Stimulated activated CD4-positive, alpha-beta T cell treated with anti-CD3 and anti-CD28 coated beads, Interleukin-12 subunit alpha, Interleukin-12 subunit beta, amount 100 ng/mL, for 24 hours (primary cell): ENCODE results near the gene ADGRF1.
"Not testable (repeated sequence)": the region's sequence is repeated elsewhere in the genome, so short reads cannot be mapped to it uniquely, and the experiment has no call there.

Experiments used
- DNase-seq, 2 experiments: peaks; one replicate each; pipeline ENCODE4 v3.0.0-alpha.2; 2020; ENCODE audit warnings: low read depth in 2 of 2

Gene ADGRF1

DNA sequence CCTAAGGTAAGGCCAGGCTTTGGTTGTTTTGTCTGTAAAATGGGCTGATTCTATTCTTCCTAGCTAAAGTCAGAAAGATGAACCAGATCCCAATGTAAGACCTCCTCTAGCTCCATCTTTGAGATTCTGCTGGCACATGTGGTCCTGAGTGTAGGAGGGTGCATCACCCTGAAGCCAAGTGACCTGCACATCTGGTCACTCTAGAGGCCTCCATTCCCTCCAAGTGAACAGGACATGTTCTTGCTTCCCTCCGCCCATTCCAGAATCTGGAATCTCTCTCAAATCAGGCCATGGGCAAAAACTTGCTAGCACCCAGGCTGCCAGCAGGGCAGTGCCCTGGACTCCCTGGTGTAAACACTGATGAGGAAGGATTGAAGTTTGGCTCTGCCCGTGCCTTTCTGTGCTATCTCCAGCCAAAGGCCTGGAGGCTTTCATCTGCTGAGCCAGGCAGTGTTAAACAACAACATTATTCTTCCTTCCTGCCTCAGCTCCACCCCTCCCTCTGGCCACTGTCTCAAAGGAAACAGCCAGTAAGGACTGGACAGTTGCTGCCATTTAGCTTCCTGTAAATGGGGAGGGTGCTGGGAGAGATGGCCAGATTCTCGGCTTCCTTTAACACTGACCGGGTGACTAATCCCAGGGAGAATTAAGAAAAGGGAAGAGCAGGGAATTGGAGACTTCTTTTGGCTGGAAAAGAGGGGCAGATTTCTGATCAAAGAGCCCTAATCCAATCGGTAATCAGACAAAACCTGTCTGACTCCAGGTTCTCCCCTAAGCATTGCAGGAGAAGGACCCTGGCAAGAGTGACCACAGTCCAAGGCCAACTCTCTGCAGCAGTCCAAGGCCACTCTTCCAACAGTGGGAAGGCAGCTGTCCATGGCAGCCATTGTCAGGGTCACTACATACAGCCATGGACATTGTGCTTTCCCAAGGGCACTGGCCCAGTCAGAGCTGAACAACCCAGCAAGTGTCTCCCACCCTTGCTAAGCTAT is 19.5 kb upstream of the ADGRF1 start:
- no peak for DNase-seq

DNA sequence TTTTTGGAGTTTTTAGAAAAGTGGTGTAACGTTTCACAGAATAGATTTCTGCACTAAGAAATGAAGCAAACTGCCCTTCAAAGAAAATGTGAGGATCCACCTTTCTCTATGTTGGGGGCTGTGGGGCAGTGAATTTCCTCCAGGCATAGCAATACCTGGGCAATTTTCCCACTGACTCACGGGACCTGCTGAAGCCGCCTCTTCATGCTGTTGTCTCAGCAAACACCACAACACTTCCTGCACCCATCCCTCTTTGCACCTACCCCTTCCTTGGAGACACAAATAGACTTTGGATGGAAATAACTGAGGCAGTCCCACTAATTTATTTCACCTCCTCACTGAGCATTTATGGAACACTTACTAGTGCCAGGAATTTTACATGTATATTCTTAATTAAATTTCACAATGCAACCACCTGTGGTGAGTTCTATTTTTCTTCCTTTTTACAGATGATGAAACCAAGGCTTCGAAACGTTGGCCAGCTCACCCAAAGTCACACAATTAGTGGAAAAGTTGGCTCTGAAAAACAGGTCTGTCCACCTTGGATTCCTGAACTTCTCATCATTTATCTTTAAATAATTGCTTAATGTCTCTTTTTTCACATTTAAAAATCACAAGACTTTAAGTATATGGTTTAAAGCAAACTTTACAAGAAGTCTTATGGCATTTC is 17.2 kb upstream of the ADGRF1 start:
- no peak for DNase-seq

DNA sequence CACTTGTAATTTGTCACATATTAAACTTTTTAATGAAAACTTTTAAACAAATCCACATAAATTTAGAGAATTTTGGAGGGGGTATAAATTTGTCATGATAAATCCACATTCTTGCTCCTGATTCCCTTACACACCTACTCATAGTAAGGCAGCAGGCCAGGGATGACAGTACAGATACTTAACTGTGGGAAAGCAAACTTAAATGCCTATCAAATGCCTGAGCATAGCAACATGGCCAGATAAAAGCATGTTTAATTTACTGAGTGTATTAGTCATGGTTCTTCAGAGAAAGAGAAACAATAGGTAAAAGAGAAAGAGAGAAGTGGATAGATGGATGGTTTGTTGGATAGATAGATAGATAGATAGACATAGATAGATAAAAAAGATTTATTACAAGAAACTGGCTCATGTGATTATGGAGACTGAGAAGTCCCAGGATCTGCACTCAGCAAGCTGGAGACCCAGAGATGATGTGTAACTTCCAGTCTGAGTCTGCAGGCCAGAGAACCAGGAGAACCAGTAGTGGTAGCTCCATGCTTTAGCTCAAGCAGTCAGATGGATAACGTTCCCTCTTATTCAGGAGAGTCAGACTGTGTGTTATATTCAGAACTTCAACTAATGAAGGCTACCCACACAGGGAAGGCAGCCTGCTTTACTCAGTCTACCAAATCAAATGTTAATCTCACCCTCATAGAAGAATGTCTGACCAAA is 15.9 kb upstream of the ADGRF1 start:
- no peak for DNase-seq

DNA sequence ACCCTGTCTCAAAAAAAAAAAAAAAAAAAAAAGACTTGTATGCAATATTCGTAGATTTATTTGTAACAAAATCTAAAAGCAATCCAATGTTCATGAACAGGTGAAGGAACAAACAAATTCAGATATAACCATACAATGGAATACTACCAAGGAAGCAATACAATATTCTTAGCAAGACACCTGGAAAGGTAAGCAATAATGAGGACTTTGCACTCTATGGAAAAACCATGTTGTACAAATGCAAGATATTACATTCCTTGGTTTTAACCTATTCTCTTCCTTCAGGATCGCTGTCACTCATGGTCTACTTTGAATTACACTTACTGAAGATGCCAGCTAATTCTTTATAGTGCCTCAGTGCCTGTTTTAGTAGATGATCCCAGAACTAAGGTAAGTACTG is 14.7 kb upstream of the ADGRF1 start:
- no peak for DNase-seq

DNA sequence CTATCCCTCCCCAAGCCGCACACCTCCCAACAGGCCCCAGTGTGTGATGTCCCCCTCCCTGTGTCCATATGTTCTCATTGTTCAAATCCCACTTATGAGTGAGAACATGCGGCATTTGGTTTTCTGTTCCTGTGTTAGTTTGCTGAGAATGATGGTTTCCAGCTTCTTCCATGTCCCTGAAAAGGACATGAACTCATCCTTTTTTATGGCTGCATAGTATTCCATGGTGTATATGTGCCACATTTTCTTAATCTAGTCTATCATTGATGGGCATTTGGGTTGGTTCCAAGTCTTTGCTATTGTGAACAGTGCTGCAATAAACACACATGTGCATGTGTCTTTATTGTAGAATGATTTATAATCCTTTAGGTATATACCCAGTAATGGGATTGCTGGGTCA is 12.2 kb upstream of the ADGRF1 start:
- not testable (repeated sequence) for DNase-seq

DNA sequence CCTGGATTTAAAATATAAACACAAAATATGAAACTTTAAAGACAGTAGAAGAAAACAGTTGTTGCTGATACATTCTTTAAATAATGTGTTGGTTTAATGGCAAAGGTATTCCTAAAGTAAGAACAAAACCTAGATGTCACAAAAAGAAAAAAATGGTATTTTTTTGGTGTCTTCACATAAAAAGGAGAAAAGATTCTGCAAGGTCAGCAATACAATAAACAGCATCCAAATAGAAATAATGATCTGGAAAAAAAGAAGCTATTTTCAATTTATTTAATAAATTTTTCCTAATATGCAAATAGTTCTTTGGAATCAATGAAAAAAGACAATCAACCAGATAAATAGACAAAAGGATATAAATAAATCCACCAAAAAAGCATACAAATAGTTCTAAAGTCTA is 6.5 kb upstream of the ADGRF1 start:
- DNase-seq = no peak

DNA sequence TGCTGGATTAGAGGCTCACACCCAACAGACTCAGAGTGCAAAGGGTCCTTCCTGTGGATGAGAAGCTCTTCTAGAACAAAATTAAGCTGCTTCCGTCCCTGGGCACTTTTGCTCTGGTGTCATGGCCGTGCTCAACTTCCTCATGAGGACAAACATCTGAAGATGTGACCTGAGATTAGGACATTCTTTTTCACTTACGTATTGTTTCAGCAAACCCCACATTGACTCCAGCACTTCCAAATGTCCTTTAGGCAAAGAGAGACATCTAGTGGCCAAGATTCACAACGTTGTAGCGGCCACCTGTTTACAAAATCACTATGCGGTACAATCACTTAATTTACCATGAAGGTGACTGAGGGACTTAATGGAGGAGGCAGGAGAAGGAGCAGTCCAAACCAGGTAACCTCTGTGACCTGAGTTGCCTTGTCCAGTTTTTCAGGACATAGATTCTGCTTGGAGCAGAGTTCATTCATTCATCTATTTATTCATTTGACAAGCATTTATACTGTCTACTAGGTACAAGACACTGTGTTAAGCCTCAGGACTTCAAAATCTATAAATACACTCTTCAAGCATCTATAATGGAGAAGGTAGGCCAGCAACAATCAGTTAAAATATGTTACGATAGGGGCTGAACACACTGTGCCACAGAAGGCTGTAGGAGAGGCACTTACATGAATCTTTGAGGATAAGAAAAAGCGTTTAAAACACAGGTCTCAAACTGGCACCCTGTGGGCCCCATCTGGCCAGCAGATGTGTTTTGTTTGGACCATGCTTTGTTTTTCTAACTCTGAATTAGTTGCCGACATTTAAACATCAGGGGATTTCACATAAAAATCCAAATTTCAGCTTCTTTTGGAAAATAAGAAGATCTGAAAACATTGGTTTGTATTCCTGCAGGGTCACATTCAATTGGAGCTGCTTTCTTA is 5.6 kb upstream of the ADGRF1 start:
- peak in 1 of 2 experiments; percentile 5 for DNase-seq

DNA sequence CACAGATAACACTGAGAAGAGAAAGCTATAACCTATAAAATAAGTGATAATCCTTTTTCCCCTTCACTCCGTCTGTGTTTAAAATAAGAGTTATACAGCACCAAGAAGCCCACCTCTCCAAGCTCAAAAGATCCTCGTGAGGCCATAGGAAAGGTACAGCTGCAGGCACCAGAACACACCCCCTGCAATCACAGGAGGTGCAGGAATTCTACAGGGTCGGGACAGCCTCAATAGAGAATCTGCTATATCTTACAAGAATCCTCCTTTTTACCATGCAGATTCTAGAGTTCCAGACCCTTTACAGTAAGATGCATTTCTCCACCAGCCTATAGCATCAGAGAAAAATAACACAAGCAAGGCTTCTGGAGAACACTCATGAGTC is 5.0 kb upstream of the ADGRF1 start:
- DNase-seq = no peak

DNA sequence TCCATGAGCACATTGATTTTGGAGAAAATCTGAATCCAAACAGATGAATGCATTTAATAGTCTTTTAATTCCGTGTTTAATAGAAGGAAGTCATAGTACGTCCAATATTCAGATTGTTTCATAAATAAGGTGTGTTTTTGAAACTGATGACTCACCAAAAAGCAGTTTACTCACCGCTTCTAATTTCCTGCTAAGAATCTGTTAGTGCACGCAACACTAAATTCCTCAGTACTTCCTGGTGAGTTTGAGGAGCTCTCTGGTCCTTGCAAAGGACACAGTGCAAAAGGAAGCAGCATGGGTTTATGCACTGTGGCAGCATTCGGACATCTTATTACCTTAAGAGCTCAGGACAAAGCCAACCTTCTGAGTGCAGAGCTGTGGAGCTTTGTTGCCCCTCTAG is 2.3 kb upstream of the ADGRF1 start:
- DNase-seq = no peak

DNA sequence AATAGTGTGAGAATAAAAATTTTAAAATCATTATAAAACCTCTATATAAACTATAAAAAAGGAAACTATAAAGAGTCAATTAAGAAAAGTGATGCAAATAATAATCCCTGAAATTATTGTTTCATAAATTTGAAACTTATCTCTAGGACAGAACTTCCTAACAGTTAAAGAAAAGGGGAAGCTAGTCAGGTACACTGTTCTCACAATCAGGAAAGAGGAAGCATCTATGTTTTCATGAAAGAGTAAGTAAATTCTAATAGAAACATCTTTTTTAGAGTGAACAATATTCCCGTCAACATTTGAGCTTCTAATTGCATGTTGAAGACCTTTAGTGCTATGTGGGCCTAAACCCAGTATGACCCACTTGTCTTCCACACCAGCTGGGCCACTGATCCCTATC is 1.2 kb upstream of the ADGRF1 start:
- DNase-seq = no peak

DNA sequence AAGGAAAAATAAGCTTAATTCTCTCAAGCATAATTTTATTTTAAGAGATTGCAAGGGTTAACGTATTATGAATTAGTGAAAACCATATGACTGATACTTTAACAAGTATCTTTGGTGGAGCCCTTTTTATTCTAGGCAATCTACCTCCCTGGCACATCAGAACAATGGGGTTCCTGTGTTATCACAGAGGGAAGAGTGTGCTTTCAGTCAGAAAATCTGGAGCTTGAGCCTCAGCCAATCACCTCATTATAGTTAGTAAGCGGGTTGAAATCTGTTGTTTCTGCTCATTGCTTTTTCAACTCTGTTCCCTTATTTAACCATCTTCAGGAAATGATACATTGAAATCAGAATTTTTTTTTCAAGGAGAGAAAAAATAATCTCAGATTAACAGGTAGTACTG is 391 bp downstream of the ADGRF1 start:
- no peak for DNase-seq

DNA sequence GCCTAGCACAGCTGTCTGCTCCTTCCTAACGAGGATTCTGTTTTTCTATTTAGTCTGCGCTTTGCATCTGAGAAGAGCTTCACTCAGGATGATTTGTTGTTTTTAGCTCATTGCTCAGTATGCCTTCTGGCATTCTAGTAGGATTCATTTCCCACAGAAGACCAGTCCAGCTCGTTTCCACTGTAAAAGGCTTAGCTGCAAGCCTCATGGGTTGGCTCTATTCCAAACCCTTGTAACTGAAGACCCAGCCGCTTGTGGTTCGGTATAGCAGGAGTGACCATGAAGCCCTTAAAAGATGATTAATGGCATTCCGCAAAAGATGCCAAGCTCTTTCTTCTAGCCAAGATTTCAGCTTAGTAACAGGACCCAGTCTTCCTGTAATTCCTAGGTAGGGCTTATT is 7.2 kb downstream of the ADGRF1 start:
- no peak for DNase-seq

DNA sequence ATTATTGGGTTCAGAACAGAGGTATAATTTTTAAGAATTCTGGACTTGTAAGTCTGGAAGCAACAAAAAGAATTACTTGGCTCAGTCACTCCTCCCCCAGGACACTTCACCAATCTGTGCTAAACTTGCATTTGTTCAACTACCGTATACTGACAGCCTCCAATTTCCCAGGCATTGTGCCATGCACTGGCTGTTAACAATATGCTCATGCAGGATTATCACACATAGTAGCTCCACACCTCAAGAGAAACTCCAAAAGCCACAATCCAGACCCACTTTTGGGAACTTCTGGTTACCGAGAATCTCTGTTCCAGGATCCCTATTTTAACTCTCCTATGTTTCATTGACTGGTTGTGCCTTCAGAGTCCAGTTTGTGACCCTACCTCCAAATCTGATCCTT is 7.7 kb downstream of the ADGRF1 start:
- DNase-seq = no peak

DNA sequence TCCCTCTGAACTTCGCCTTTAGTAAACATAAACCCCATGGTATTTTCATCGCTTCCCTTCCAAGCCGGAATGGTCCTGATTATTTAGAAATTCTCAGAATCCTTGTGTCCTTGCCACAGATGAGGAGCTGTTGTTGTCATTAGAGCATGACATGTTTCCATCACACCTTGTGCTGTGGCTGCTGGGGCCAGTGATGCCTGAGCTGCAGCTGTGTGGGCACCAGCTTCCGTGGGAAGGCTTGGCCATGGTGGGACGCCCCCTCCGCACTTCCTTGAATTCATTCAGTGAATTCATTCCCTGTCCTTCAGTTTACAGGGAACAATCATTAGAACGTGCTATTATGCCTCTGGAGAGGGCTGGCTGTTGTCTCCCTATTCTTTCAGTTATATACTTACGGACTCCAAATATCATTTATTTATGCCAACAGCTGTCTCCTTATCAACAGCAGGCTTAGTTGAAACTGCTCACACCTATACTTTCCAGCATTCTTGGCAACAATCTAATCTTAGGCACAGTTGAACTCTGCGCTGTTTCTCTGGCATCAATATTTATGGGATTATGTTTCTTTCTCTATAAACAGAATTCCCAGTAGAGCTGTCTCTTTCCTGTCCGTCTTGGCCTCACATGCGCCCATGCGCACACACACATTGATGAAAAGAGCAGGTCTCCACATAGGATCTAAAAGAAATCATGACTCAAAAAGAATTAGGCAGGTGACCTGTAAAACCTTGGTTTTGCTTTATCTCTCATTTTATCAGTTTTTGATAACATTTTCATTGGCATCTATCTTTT is 9.0 kb downstream of the ADGRF1 start:
- DNase-seq = no peak

DNA sequence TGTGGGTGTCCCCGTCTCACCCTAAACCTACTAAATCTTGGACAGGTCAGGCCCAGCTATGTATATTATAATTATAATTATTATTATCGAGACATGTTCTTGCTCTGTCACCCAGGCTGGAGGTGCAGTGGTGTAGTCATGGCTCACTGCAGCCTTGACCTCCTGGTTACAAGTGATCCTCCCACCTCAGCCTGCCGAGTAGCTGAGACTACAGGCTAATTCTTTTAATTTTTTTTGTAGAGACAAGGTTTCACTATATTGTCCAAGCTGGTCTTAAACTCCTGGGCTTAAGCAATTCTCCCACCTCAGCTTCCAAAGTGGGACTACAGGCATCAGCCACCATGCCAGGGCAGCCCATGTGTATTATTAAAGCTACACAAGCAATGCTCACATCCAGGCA is 10.5 kb downstream of the ADGRF1 start:
- DNase-seq = no peak

DNA sequence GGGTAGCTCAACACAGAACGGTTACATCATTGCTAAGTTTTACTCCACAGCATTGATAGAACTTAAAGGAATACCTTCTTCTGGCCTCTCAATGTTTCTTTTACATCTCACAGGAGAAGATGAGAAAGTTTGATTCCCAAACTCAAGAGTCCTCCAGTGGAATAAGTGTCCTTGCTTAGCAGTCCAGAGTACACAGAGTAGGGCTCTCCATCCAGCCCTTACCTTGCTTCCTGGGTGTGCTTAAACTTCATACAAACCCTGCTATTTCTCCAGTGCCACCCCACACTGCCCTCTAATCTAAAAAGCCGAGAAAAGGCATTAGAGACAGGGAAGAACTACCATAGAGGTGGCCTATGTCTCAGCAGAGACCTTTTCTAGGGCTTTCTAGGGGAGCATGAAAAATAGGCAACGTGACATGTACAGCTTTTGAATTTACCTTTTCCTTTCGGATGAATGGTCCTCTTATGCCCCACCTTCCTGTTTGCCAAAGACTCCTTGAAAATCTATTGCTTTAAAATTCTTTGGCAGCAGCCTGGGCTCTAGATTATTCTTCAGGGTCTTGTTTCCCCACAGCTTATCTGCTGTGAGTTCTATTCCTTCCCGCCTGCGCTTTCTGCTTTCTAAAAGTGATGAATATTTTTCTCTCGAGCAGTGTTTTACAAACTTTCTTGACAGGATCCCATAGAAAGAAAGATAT is 12.1 kb downstream of the ADGRF1 start:
- DNase-seq = no peak

DNA sequence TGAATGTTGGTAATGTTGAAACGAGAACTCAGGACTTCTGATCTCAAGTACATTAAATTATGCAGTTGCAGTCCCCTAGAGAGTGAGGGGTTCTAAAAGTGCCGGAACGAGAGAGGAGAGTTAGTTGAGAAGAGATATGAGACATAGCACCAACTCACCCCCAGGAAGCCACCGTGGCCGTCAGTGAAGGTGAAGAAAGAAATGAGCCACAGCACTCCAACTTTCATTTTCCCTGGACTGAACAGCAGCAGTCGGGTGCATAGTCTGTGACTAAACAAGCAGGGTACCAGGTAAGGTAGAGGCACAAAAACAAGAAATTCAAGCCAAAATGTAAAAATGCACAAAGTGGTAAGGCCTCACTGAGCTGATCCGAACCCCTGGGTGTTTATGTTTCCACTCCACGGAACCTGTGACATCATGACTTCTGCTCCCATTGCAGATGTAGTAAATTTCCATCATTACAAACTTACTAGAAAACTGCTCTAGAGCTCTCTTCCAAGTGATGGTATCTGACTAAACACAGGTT is 13.2 kb downstream of the ADGRF1 start:
- no peak for DNase-seq

DNA sequence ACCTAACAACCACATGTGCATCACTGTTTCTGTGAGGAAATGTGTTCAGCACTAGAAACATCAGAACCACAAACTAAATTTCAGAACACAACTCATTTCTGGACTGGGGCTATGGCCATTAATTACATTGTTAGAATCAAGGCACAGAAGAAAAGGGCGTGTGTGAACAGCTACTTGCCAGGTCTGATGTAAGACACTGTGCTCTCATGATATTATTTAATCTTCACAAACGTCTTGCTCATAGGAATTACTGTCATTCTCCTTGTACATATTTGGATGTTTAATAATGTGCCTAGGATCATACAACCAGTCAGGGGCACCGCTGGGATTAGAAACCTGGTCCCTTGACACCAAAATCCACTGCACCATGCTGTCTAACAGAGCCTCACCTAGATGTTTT is 14.8 kb downstream of the ADGRF1 start:
- DNase-seq = no peak

DNA sequence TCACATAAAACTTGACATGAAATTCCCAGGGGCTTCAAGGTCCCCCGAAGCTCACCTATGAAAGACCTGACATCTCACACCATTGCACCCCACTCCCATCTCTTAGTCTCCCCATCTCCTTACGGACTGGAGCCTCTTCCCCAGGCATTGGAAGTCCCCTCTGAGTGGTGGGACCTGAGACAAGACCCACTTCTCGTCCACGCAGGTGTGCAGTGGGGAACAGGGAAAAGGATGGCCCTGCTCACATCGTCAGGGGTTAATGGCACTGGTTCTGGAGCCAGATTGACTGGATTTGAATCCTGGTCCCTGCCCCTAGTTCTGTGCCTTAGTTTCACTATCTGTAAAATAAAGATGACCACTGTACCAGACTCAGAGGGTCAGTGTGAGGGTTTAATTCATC is 15.5 kb downstream of the ADGRF1 start:
- no peak for DNase-seq

DNA sequence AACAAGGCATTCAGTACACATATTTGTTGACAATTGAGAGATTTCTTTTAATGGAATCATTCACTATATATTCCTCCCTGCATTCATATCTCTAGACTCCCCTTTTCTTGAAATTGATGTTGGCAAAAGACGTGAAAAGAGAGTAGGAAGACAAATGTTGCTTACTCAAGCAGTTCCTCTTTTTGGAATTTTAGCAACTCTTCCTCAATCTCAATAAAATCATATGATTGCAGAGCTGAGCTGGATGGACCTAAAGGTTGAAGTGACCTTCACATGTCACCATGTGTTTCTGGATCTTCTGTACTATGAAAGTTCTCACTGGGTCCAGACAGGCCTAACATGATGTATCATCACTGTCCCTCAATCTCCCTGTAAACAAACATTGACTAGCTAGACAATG is 18.6 kb downstream of the ADGRF1 start:
- DNase-seq = no peak
